ENCODE data around the gene ENTR1.

ENTR1 gene

GRCh38 chr9:136377341-136378169, 32.9 kb downstream of the ENTR1 start:
- TF ChIP-seq POLR2AphosphoS5 (IDR thresholded peaks at IDR 0.05; ENCODE audit: low read depth, low read length) (no peak), TAF1 (IDR thresholded peaks at IDR 0.05; ENCODE audit: borderline replicate concordance, insufficient read depth, low read length) (no peak), SIN3A (IDR thresholded peaks at IDR 0.05; ENCODE audit: borderline replicate concordance, insufficient read depth, low read length) (no peak), FOXP2 (optimal IDR thresholded peaks at IDR 0.05; ENCODE audit: borderline replicate concordance, extremely low read depth, extremely low read length, insufficient read depth) (no peak)
- TF ChIP-seq, protein P1, sequence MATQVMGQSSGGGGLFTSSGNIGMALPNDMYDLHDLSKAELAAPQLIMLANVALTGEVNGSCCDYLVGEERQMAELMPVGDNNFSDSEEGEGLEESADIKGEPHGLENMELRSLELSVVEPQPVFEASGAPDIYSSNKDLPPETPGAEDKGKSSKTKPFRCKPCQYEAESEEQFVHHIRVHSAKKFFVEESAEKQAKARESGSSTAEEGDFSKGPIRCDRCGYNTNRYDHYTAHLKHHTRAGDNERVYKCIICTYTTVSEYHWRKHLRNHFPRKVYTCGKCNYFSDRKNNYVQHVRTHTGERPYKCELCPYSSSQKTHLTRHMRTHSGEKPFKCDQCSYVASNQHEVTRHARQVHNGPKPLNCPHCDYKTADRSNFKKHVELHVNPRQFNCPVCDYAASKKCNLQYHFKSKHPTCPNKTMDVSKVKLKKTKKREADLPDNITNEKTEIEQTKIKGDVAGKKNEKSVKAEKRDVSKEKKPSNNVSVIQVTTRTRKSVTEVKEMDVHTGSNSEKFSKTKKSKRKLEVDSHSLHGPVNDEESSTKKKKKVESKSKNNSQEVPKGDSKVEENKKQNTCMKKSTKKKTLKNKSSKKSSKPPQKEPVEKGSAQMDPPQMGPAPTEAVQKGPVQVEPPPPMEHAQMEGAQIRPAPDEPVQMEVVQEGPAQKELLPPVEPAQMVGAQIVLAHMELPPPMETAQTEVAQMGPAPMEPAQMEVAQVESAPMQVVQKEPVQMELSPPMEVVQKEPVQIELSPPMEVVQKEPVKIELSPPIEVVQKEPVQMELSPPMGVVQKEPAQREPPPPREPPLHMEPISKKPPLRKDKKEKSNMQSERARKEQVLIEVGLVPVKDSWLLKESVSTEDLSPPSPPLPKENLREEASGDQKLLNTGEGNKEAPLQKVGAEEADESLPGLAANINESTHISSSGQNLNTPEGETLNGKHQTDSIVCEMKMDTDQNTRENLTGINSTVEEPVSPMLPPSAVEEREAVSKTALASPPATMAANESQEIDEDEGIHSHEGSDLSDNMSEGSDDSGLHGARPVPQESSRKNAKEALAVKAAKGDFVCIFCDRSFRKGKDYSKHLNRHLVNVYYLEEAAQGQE (IDR thresholded peaks at IDR 0.05; ENCODE audit: insufficient read depth in 1 of 2, low read depth in 2 of 2, low read length in 2 of 2), result no peak

- no peak for TF ChIP-seq SIN3A (IDR thresholded peaks at IDR 0.05; ENCODE audit: borderline replicate concordance, insufficient read depth, low read length)
- TF ChIP-seq, protein P1 (IDR thresholded peaks at IDR 0.05; ENCODE audit: insufficient read depth in 1 of 2, low read depth in 2 of 2, low read length in 2 of 2), result no peak
Measured at GRCh38 chr9:136376457-136376856, 34.0 kb downstream of the ENTR1 start.

GRCh38 chr9:136375096-136375495, 35.3 kb downstream of the ENTR1 start:
- TF ChIP-seq POLR2AphosphoS5 (IDR thresholded peaks at IDR 0.05; ENCODE audit: low read depth, low read length) (no peak), FOXP2 (optimal IDR thresholded peaks at IDR 0.05; ENCODE audit: borderline replicate concordance, extremely low read depth, extremely low read length, insufficient read depth) (no peak)

GRCh38 chr9:136374183-136374575, 36.2 kb downstream of the ENTR1 start:
- TF ChIP-seq SIN3A (IDR thresholded peaks at IDR 0.05; ENCODE audit: borderline replicate concordance, insufficient read depth, low read length), result no peak
- TF ChIP-seq TAF1 (IDR thresholded peaks at IDR 0.05; ENCODE audit: borderline replicate concordance, insufficient read depth, low read length), result no peak
- TF ChIP-seq, protein P1 (IDR thresholded peaks at IDR 0.05; ENCODE audit: insufficient read depth in 1 of 2, low read depth in 2 of 2, low read length in 2 of 2), result no peak
- TF ChIP-seq POLR2AphosphoS5 (IDR thresholded peaks at IDR 0.05; ENCODE audit: low read depth, low read length), result no peak
- no peak for TF ChIP-seq FOXP2 (optimal IDR thresholded peaks at IDR 0.05; ENCODE audit: borderline replicate concordance, extremely low read depth, extremely low read length, insufficient read depth)

GRCh38 chr9:136373300-136374182, 36.9 kb downstream of the ENTR1 start, which contains the start of gene CARD9:
Gene CARD9, minus strand, starts transcription at chr9:136373669. Its CDS starts 1,591 bp downstream, at chr9:136372078.
- no peak for TF ChIP-seq TAF1 (IDR thresholded peaks at IDR 0.05; ENCODE audit: borderline replicate concordance, insufficient read depth, low read length)
- TF ChIP-seq SIN3A (IDR thresholded peaks at IDR 0.05; ENCODE audit: borderline replicate concordance, insufficient read depth, low read length), result no peak
- TF ChIP-seq POLR2AphosphoS5 (IDR thresholded peaks at IDR 0.05; ENCODE audit: low read depth, low read length), result no peak
- TF ChIP-seq, protein P1 (IDR thresholded peaks at IDR 0.05; ENCODE audit: insufficient read depth in 1 of 2, low read depth in 2 of 2, low read length in 2 of 2), result no peak
- TF ChIP-seq FOXP2 (optimal IDR thresholded peaks at IDR 0.05; ENCODE audit: borderline replicate concordance, extremely low read depth, extremely low read length, insufficient read depth), result no peak
